ENCODE data around the gene CSMD2.

GRCh38 chr1:33710967-33711366, 454.1 kb downstream of the CSMD2 start:
- TF ChIP-seq NR1H2 (CRISPR knock-in tag; IDR thresholded peaks at IDR 0.05) = no peak
- TF ChIP-seq, protein P1, sequence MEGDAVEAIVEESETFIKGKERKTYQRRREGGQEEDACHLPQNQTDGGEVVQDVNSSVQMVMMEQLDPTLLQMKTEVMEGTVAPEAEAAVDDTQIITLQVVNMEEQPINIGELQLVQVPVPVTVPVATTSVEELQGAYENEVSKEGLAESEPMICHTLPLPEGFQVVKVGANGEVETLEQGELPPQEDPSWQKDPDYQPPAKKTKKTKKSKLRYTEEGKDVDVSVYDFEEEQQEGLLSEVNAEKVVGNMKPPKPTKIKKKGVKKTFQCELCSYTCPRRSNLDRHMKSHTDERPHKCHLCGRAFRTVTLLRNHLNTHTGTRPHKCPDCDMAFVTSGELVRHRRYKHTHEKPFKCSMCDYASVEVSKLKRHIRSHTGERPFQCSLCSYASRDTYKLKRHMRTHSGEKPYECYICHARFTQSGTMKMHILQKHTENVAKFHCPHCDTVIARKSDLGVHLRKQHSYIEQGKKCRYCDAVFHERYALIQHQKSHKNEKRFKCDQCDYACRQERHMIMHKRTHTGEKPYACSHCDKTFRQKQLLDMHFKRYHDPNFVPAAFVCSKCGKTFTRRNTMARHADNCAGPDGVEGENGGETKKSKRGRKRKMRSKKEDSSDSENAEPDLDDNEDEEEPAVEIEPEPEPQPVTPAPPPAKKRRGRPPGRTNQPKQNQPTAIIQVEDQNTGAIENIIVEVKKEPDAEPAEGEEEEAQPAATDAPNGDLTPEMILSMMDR (IDR thresholded peaks at IDR 0.05) = no peak
- TF ChIP-seq, protein P2, sequence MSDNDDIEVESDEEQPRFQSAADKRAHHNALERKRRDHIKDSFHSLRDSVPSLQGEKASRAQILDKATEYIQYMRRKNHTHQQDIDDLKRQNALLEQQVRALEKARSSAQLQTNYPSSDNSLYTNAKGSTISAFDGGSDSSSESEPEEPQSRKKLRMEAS (CRISPR knock-in tag; IDR thresholded peaks at IDR 0.05) = no peak
- TF ChIP-seq, protein P3, sequence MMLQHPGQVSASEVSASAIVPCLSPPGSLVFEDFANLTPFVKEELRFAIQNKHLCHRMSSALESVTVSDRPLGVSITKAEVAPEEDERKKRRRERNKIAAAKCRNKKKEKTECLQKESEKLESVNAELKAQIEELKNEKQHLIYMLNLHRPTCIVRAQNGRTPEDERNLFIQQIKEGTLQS (CRISPR knock-in tag; conservative IDR thresholded peaks at IDR 0.05) = no peak
- no peak for TF ChIP-seq RELA (CRISPR knock-in tag; IDR thresholded peaks at IDR 0.05; ENCODE audit: borderline replicate concordance)
- no peak for TF ChIP-seq USF1 (CRISPR knock-in tag; IDR thresholded peaks at IDR 0.05)
- TF ChIP-seq, protein P4, sequence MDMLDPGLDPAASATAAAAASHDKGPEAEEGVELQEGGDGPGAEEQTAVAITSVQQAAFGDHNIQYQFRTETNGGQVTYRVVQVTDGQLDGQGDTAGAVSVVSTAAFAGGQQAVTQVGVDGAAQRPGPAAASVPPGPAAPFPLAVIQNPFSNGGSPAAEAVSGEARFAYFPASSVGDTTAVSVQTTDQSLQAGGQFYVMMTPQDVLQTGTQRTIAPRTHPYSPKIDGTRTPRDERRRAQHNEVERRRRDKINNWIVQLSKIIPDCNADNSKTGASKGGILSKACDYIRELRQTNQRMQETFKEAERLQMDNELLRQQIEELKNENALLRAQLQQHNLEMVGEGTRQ (CRISPR knock-in tag; IDR thresholded peaks at IDR 0.05) = no peak
- no peak for TF ChIP-seq ZNF232 (CRISPR knock-in tag; IDR thresholded peaks at IDR 0.05)
- TF ChIP-seq CREM (CRISPR knock-in tag; IDR thresholded peaks at IDR 0.05) = no peak

Data from WTC11 (cell line).